GM12873 (cell line): ENCODE measurements around the gene HRAS.

ENCODE experiments used
- CTCF ChIP-seq: IDR thresholded peaks from 2 replicates; pipeline ENCODE4 v1.5.1; 2012; ENCODE audit warnings: low read depth, mild to moderate bottlenecking, moderate library complexity, low read length, control low read depth; ENCODE audit not compliant: insufficient read depth; ENCODE audit errors: missing control alignments

HRAS gene

GRCh38 chr11:532986-533585 is 2.3 kb downstream of the HRAS start:
- no peak for TF ChIP-seq CTCF

DNA sequence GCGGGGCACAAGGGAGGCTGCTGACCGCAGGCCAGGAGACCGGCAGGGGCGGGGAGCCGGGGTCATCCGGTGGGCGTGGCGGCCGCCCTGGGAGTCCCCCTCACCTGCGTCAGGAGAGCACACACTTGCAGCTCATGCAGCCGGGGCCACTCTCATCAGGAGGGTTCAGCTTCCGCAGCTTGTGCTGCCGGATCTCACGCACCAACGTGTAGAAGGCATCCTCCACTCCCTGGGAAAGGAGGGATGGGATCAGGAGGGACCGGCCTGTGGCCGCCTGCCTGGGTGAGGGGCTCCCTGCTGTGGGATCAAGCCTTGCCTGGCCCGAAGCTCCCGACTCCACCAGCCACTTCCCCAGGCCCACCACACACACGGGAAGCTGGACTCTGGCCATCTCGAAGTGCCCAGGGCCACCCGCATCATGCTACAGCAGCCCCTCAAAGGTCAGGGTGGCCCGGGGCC is 2.8 kb downstream of the HRAS start:
- no peak for TF ChIP-seq CTCF

GRCh38 chr11:531919-532526 is 3.4 kb downstream of the HRAS start:
- no peak for TF ChIP-seq CTCF

DNA sequence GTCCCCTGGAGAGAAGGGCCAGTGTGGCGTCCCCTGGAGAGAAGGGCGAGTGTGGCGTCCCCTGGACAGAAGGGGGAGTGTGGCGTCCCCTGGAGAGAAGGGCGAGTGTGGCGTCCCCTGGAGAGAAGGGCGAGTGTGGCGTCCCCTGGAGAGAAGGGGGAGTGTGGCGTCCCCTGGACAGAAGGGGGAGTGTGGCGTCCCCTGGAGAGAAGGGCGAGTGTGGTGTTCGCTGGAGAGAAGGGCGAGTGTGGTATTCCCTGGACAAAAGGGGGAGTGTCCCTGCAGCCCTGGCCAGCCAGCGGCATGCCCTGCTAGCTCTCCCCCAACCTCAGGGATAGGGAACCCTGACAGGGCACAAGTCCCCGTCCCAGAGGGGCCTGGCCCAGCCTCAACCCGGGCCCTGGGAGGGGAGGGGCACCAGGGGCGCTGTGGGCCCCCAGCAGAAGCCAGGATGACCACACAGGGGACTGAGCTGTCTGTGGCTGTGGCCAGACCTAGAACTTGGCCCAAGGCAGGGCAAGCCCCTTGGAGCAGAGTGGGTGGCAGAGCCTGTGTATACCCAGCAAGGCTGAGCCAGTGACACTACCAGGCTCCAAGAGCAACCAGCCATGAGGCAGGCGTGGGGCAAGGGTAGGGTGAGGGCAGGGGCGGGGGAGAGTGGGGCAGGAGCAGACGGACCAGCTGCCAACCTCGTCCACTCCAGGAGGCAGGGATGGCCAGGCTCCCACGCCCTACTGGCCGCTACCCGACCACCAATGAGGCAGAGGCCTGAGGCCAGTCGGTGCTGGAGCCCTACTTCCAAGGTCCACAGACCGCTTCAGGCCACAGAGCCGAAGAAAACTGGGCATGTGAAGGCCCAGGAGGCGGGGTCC is 4.2 kb downstream of the HRAS start:
- TF ChIP-seq CTCF: no peak

DNA sequence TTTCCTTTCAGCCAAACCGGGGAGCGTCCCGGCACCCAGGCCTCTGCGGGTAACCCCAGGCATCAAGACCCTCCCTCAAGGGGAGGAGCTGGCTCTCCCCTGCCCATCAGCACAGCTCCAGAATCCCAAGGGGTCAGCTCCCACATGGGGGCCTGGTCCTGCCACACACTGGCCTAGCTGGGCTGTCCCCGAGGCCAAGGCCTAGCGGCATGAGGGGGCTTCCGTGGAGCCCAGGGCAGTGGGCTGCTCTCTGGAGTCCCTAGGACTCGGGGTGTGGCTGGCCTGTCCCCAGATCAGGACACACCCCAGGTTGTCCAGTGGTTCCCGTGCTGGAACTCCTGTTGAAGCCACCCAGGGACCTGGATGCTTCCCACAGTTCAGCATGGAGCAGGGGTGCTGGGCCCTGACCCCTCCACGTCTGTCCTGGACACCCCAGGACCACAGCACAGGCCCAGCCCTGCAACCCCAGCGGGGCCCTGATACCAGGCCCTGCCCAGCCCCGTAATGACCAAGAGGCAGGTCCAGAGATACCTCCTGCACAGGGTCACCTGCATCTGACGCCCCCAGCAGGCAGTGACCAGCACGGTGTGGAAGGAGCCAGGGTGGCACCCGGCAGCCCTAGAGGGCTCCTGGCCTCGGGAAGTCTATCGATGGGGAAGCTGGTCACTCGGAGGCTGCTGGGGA is 5.5 kb downstream of the HRAS start:
- TF ChIP-seq CTCF: no peak

DNA sequence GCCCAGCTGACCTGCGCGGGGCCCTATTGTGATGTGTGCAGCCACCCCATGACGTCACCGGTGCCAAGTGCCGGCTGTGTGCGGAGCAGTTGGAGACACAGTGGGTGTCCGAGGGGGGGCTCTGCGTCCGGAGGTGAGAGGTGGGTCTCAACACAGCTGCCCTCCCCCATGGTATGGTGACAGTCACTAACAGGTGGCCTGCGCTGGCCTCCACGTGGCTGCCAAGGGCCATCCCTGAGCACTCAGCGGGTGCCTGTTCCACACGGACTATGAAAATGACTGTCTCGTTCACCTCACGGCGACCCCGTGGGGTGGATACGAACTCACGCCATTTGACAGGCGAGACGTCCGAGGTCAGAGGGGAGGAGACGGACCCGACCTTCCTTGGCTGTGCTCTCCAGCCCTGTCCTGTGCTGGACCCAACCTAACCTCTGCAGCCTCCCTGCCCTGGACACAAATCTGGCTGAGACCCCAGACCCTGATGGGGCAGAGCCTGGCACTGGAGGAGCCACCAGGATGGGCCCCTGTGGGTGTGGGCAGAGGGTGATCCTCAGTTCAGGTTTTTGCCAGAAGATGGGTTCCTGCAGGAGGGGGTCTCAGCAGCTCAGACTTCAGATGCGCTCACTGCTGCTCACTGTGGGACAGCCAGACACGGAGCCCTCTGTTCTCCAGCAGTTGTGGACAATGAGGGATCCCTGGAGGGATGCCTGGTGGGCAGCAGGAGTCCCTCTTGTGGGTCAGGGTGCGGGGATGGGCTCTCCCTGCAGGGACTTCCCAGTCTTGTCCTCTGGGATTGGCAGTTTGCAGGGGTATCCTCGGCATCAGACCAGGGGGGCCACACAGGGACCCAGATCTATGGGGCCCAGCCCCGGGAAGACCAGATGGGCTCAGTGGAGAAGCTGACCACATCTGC is 6.3 kb downstream of the HRAS start:
- TF ChIP-seq CTCF: no peak
